ENCODE measurements around the gene SMPD4.
"Not testable (repeated sequence)": the region's sequence is repeated elsewhere in the genome, so short reads cannot be mapped to it uniquely, and the experiment has no call there.

GRCh38 chr2:130102597-130103363, 78.6 kb downstream of the SMPD4 start:
- not testable (repeated sequence) for TF ChIP-seq POLR2A, CTCF (IDR thresholded peaks at IDR 0.05)
